ENCODE results near the gene GOLGA6L7. TPM values are rescaled to one million over a fixed set of nuclear protein-coding genes. Genes with fewer than 3 reads are reported as not detected.
"Not testable (repeated sequence)": the region's sequence is repeated elsewhere in the genome, so short reads cannot be mapped to it uniquely, and the experiment has no call there.

The GOLGA6L7 gene, protein sequence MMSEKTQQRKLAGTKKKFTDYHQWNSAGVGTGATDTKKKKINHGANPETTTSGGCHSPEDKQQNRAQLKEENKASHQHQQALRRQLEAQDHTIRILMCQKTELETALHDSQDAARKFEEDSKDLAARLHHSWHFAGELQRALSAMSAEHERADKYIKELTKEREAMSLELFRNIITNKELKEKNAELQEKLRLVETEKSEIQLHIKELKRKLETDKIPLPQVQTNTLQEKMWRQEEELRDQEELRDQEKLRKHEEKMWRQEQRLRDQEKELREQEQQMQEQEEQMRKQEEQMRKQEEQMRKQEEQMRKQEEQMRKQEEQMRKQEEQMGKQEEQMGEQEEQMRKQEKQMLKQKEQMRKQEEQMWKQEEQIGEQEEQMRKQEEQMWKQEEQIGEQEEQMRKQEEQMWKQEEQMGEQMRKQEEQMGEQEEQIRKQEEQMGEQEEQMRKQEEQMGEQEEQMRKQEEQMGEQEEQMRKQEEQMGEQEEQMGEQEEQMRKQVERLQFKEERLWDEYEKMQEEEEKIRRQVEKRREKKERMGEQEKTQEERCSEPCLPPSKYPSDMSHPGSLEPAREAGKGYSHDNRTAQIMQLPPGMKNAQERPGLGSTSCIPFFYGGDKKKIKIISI
- total RNA-seq: not detected

DNA sequence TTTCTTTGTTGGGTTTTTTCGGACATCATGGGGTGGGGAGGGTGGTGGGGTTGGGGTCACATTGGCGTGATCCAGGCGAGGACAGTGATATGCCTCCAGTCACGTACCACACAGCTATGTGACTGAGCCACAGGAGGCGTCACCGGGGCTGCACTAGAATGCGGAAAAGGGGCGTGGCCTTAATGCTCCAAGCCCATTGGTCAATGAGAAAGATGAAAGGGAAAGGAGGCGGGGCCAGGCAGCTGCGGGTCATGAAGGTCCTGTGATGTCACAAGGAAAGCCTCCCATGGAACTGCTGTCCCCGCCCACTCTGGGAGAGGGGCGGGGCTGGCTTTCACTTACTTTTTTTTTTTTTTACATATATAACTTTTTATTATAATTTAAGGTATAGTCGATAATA is at the start of gene GOLGA6L7:
Gene GOLGA6L7, minus strand, starts transcription at position 124 of the 400 bp plus-strand sequence. Its CDS starts 95 bp downstream, at position 29.
- H3K9me3 Mint-ChIP-seq; CTCF ChIA-PET; intact Hi-C loops (cut with micrococcal nuclease); H3K4me3 Mint-ChIP-seq; H3K27ac Mint-ChIP-seq; H3K36me3 Mint-ChIP-seq; POLR2A ChIA-PET; H3K27me3 Mint-ChIP-seq: not testable (repeated sequence)
- peak; percentile 28 for DNase-seq
- H3K4me1 Mint-ChIP-seq (ENCODE audit: low read depth): peaks cover 13% of the 10 kb centered on the region

GRCh38 chr15:28897861-28898585 is 49.6 kb upstream of the GOLGA6L7 start:
- no peak overlapping the region for H3K27ac Mint-ChIP-seq
- intact Hi-C loops (cut with micrococcal nuclease): no loop called here
- peaks cover 17% of the 10 kb centered on the region for H3K4me1 Mint-ChIP-seq (ENCODE audit: low read depth)
- H3K36me3 Mint-ChIP-seq: no peaks in the 10 kb centered on the region
- ChIA-PET POLR2A (no interaction called here), CTCF (no interaction called here)
- H3K4me3 Mint-ChIP-seq: no peak overlapping the region
- H3K27me3 Mint-ChIP-seq: no peaks in the 10 kb centered on the region
- no peaks in the 10 kb centered on the region for H3K9me3 Mint-ChIP-seq
- no peak for DNase-seq

- Mint-ChIP-seq H3K36me3 (no peaks in the 10 kb centered on the region), H3K27me3 (no peaks in the 10 kb centered on the region), H3K4me1 (ENCODE audit: low read depth) (peaks cover 23% of the 10 kb centered on the region), H3K9me3 (no peaks in the 10 kb centered on the region), H3K4me3 (no peak overlapping the region), H3K27ac (no peak overlapping the region)
- ChIA-PET CTCF (no interaction called here), POLR2A (no interaction called here)
- no peak for DNase-seq
- intact Hi-C loops (cut with micrococcal nuclease): no loop called here
Observed at GRCh38 chr15:28896951-28897350, 48.5 kb upstream of the GOLGA6L7 start.

- H3K4me3 Mint-ChIP-seq: no peak overlapping the region
- H3K27ac Mint-ChIP-seq: no peak overlapping the region
- intact Hi-C loops (cut with micrococcal nuclease): no loop called here
- H3K9me3 Mint-ChIP-seq: no peaks in the 10 kb centered on the region
- ChIA-PET POLR2A (no interaction called here), CTCF (no interaction called here)
- DNase-seq: no peak
- H3K36me3 Mint-ChIP-seq: no peaks in the 10 kb centered on the region
- peaks cover 31% of the 10 kb centered on the region for H3K4me1 Mint-ChIP-seq (ENCODE audit: low read depth)
- no peaks in the 10 kb centered on the region for H3K27me3 Mint-ChIP-seq
Observed at GRCh38 chr15:28895566-28895965, 47.1 kb upstream of the GOLGA6L7 start.

GRCh38 chr15:28895146-28895545 is 46.7 kb upstream of the GOLGA6L7 start:
- no peak for DNase-seq
- intact Hi-C loops (cut with micrococcal nuclease): no loop called here
- H3K9me3 Mint-ChIP-seq: no peaks in the 10 kb centered on the region
- ChIA-PET CTCF (interaction anchor here (0.7 kb wide), 1 partner anchor 10 kb away, joined by 3 read pairs; the partner anchor contains the start of gene APBA2), POLR2A (no interaction called here)
- no peaks in the 10 kb centered on the region for H3K36me3 Mint-ChIP-seq
- H3K4me1 Mint-ChIP-seq (ENCODE audit: low read depth): peaks cover 34% of the 10 kb centered on the region
- no peak overlapping the region for H3K4me3 Mint-ChIP-seq
- H3K27me3 Mint-ChIP-seq: no peaks in the 10 kb centered on the region
- H3K27ac Mint-ChIP-seq: no peak overlapping the region

GRCh38 chr15:28894631-28895030 is 46.2 kb upstream of the GOLGA6L7 start:
- peaks cover 39% of the 10 kb centered on the region for H3K4me1 Mint-ChIP-seq (ENCODE audit: low read depth)
- H3K9me3 Mint-ChIP-seq: no peaks in the 10 kb centered on the region
- no peak overlapping the region for H3K27ac Mint-ChIP-seq
- no peaks in the 10 kb centered on the region for H3K36me3 Mint-ChIP-seq
- intact Hi-C loops (cut with micrococcal nuclease): loop anchor here (5.0 kb wide), 1 partner anchor 43 kb away; no protein-coding TSS in a partner anchor
- POLR2A ChIA-PET: no interaction called here
- no peaks in the 10 kb centered on the region for H3K27me3 Mint-ChIP-seq
- CTCF ChIA-PET: interaction anchor here (0.7 kb wide), 1 partner anchor 9 kb away, joined by 3 read pairs; the partner anchor contains the start of gene APBA2
- DNase-seq: no peak
- no peak overlapping the region for H3K4me3 Mint-ChIP-seq

DNA sequence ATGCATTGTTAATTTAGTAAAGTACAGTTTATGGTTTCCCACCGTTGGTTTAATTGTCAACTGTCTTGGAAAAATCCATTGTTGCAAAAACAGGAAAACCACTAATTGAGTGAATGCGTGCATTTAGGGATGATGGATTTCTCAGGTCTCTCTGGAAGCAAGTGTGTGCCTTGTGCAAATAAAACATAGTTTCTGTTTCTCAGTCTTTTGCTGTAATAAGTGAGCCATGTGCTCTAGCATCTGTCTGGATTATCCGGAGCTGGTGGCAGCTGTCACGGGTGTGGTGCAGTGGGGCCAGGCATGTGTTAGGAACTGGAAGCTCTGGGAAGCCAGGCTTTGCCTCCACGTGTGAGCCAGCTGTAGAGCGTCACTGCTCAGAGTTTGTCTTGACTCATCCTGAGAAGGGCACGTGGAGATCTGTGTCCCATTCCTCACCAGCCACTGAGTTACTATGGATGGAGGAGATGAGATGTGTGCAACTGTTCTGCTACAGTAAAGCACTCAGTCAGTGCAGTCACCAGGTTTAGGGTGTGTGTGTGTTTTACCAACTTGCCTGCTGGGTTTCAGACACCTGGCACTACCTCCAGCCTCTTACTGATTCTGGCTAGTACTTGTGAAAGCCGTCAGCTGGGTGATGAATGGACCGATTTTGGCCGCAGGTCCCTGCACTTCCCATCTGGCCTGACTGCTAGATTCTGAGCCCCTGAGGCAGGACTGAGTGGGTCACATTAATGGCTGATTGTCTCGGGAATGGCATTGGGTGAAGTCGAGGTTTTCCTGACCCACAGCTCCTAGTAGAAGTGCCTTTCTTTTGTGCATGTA is 44.6 kb upstream of the GOLGA6L7 start:
- no peak for DNase-seq
- ChIA-PET CTCF (interaction anchor here (0.9 kb wide), 1 partner anchor 9 kb away, joined by 3 read pairs; no protein-coding TSS in a partner anchor), POLR2A (no interaction called here)
- Mint-ChIP-seq H3K4me1 (ENCODE audit: low read depth) (peaks cover 46% of the 10 kb centered on the region), H3K36me3 (no peaks in the 10 kb centered on the region), H3K9me3 (no peaks in the 10 kb centered on the region), H3K27ac (no peak overlapping the region), H3K27me3 (no peaks in the 10 kb centered on the region), H3K4me3 (no peak overlapping the region)
- intact Hi-C loops (cut with micrococcal nuclease): loop anchor here (5.0 kb wide), 1 partner anchor 44 kb away; no protein-coding TSS in a partner anchor

DNA sequence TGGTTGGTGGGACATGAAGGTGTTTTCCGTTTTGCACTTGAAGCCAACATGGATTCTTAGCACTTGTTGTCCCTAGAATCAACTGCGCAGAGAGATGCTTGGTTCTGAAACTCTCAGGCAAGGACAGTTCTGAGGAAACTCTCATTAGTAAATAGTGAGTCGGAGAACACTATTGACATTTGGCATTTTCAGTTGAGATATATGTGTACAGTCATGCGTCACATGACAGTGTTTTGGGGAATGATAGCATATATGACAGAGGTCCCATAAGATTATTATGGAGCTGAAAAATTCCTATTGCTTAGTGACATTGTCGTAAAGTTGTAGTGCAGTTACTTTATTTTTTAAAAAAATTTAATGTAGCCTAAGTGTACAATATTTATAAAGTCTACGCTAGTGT is 43.1 kb upstream of the GOLGA6L7 start:
- DNase-seq: no peak
- POLR2A ChIA-PET: no interaction called here
- Mint-ChIP-seq H3K4me3 (no peak overlapping the region), H3K27ac (peak overlapping the region; percentile 29), H3K36me3 (no peaks in the 10 kb centered on the region), H3K9me3 (no peaks in the 10 kb centered on the region), H3K4me1 (ENCODE audit: low read depth) (peaks cover 53% of the 10 kb centered on the region), H3K27me3 (no peaks in the 10 kb centered on the region)
- intact Hi-C loops (cut with micrococcal nuclease): loop anchor here (5.0 kb wide), 1 partner anchor 46 kb away; no protein-coding TSS in a partner anchor
- CTCF ChIA-PET: interaction anchor here (1.0 kb wide), 2 partner anchors 199 to 210 kb away, joined by 3 to 4 read pairs; no protein-coding TSS in a partner anchor

DNA sequence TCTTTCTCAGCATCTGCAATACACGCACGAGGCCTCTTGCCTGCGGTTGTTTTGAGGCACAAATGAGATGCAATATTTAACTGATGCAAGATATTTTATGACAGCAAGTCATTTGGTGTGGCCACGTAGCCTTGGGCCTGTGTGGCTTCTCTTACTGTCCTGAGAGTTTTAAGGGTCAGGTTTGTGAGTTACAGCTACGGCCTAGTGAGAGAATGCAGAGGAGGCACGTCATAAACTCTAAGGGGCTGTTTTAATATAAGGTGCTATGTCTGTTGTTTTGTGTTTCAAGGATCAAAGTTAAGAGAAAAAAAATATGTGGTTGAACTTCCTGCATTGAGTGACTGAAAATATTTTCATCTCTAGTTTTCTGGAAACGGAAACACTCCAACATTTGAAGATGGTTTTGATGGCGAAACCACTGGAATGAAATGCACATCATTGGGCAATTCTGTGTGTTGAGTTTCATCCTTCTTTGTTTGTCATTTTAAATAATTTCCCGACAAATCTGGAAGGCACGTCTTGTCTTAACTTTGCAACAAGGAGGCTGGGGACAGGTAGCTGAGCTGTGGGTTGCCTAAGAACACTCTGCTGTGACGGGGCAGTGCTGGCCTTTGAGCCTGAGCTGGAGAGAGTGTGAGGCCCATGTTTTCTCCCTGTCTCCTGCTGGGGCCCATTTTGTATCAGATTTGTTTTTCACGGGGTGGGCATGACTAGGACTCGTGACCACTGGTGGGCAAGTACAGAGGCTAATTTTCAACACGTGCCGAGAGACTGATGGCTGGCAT is 42.5 kb upstream of the GOLGA6L7 start:
- ChIA-PET CTCF (interaction anchor here (1.0 kb wide), 2 partner anchors 199 to 211 kb away, joined by 3 to 4 read pairs; no protein-coding TSS in a partner anchor), POLR2A (no interaction called here)
- no peaks in the 10 kb centered on the region for H3K9me3 Mint-ChIP-seq

DNA sequence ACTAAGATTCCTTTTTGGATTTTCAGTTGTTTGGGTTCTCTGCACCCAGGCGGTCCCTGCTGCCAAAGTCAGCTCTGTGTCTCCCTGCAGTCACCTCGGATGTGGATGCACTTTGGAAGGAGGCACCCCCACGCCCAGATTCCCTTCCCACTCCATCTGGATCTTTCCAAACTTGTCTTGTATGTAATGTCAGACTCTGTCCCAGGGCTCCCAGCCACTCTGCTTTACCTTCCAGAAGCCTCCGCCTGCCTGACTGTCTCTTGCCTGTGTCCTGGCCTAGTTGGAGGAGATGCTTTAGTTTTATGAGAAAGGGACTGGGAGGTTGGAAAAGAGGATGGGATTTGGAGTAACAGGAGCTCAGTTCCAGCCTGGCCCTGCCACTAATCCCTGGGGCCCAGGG is 41.8 kb upstream of the GOLGA6L7 start:
- H3K27me3 Mint-ChIP-seq, DNase-seq, H3K36me3 Mint-ChIP-seq, H3K9me3 Mint-ChIP-seq, CTCF ChIA-PET, POLR2A ChIA-PET: not testable (repeated sequence)
- Mint-ChIP-seq H3K4me3 (peak overlapping the region; percentile 14), H3K27ac (peak overlapping the region; percentile 68), H3K4me1 (ENCODE audit: low read depth) (peaks cover 53% of the 10 kb centered on the region)
- intact Hi-C loops (cut with micrococcal nuclease): loop anchor here (5.0 kb wide), 1 partner anchor 47 kb away; no protein-coding TSS in a partner anchor

More for the DNA sequence above, 42.5 kb upstream of the GOLGA6L7 start:
- Mint-ChIP-seq H3K27me3 (no peaks in the 10 kb centered on the region), H3K36me3 (no peaks in the 10 kb centered on the region), H3K27ac (peak overlapping the region; percentile 68), H3K4me3 (peak overlapping the region; percentile 14), H3K4me1 (ENCODE audit: low read depth) (peaks cover 53% of the 10 kb centered on the region)
- intact Hi-C loops (cut with micrococcal nuclease): loop anchor here (5.0 kb wide), 1 partner anchor 46 kb away; no protein-coding TSS in a partner anchor
- peak; percentile 49 for DNase-seq

DNA sequence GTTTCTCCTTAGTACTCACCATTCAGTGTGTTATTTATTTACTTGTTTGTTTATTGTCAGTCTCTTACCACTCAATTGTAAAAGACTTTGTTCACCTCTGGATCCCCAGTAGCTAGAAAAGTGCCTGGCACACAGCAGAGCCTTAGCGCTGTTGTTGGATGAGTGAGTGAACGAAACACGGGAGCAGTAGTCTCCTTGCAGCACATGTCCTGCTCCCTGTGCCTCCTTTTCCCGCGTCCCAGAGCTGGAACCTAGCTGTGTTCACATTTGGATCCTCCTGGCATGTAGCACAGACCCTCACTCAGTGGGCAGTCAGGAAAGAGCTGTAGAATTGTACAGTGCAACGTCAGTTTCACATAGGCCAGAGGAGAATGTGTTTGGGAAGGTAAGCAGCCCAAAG is 41.4 kb upstream of the GOLGA6L7 start:
- H3K4me3 Mint-ChIP-seq, H3K9me3 Mint-ChIP-seq, H3K27ac Mint-ChIP-seq, H3K27me3 Mint-ChIP-seq, CTCF ChIA-PET, POLR2A ChIA-PET, DNase-seq, H3K36me3 Mint-ChIP-seq: not testable (repeated sequence)
- peaks cover 53% of the 10 kb centered on the region for H3K4me1 Mint-ChIP-seq (ENCODE audit: low read depth)
- intact Hi-C loops (cut with micrococcal nuclease): loop anchor here (5.0 kb wide), 2 partner anchors 47 to 202 kb away; no protein-coding TSS in a partner anchor
